ENCODE results near the gene SCNN1B. TPM values are rescaled to one million over a fixed set of nuclear protein-coding genes. Genes with fewer than 3 reads are reported as not detected.

The SCNN1B gene
- total RNA-seq, 1 donor from 2014 or later: not detected

- TF ChIP-seq, protein P1, sequence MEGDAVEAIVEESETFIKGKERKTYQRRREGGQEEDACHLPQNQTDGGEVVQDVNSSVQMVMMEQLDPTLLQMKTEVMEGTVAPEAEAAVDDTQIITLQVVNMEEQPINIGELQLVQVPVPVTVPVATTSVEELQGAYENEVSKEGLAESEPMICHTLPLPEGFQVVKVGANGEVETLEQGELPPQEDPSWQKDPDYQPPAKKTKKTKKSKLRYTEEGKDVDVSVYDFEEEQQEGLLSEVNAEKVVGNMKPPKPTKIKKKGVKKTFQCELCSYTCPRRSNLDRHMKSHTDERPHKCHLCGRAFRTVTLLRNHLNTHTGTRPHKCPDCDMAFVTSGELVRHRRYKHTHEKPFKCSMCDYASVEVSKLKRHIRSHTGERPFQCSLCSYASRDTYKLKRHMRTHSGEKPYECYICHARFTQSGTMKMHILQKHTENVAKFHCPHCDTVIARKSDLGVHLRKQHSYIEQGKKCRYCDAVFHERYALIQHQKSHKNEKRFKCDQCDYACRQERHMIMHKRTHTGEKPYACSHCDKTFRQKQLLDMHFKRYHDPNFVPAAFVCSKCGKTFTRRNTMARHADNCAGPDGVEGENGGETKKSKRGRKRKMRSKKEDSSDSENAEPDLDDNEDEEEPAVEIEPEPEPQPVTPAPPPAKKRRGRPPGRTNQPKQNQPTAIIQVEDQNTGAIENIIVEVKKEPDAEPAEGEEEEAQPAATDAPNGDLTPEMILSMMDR (IDR thresholded peaks at IDR 0.05; ENCODE audit: borderline replicate concordance): no peak
- no peak for DNase-seq
- intact Hi-C loops (cut with micrococcal nuclease): no loop called here
- Histone ChIP-seq H3K9me3 (replicated peaks) (no peaks in the 10 kb centered on the region), H3K4me1 (no peaks in the 10 kb centered on the region), H3K36me3 (no peaks in the 10 kb centered on the region), H3K27ac (replicated peaks) (no peak overlapping the region), H3K4me3 (no peak overlapping the region), H3K27me3 (ENCODE audit: low read depth) (no peaks in the 10 kb centered on the region)
These were observed 28.6 kb downstream of the SCNN1B start for GRCh38 chr16:23330583-23331249.

DNA sequence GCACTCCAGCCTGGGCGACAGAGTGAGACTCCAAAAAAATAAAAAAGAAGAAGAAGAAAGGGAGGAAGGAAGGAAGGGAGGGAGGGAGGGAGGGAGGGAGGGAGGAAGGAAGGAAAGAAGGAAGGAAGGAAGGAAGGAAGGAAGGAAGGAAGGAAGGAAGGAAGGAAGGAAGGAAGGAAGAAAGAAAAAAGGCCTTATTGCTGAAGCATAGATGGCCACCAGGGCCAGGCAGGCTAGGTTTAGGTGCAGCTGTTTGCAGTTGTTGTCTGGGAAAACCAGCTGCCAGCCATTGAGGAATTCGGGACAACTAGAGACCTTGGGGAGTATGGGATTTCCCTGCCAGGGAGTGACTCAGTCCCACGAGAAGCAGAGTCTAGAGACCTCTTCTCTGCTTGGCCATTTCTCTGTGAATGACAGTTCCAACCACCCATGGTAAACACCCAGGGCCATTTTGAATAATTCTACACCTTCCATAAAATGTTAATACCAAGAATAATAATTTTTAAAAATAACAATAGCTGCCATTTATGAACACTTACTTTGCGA lies 31.0 kb downstream of the SCNN1B start:
- H3K4me1 ChIP-seq: no peaks in the 10 kb centered on the region
- no peak for DNase-seq
- H3K9me3 ChIP-seq (replicated peaks): no peaks in the 10 kb centered on the region
- TF ChIP-seq, protein P1 (IDR thresholded peaks at IDR 0.05; ENCODE audit: borderline replicate concordance): no peak
- intact Hi-C loops (cut with micrococcal nuclease): no loop called here
- H3K27me3 ChIP-seq (ENCODE audit: low read depth): peaks cover 4% of the 10 kb centered on the region
- no peak overlapping the region for H3K4me3 ChIP-seq
- H3K36me3 ChIP-seq: no peaks in the 10 kb centered on the region
- no peak overlapping the region for H3K27ac ChIP-seq (replicated peaks)

DNA sequence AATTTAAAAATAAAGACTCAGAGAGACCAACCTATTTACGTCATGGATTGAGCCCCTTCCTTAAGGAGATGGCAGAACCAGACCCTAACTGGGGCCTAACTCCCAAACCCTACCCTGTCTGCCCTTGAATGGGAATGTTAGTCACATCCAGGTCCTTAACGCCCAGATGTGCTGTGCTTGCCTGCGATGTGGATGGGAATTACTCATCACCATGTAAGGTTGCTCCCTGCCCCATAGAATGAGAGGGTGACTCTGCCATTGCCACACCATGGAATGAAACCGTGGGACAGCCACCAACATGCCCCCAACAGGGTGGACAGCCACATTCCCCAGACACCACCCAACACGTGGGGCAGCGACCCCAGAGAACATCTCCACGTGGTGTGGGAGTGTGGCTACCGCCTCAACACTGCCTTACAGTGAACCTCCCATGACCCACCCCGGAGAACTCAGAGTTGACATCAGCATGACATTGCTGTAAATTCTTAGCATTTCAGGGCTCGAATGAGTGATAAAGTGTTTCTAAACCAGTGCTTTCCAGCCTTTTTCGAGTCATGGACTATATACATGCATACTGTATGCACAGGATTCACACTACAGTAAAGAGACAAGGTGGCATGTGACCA lies 31.8 kb downstream of the SCNN1B start:
- Histone ChIP-seq H3K4me1 (no peaks in the 10 kb centered on the region), H3K4me3 (no peak overlapping the region), H3K27me3 (ENCODE audit: low read depth) (peaks cover 4% of the 10 kb centered on the region), H3K36me3 (no peaks in the 10 kb centered on the region), H3K27ac (replicated peaks) (no peak overlapping the region), H3K9me3 (replicated peaks) (no peaks in the 10 kb centered on the region)
- intact Hi-C loops (cut with micrococcal nuclease): no loop called here
- DNase-seq: no peak
- TF ChIP-seq, protein P1 (IDR thresholded peaks at IDR 0.05; ENCODE audit: borderline replicate concordance): no peak

DNA sequence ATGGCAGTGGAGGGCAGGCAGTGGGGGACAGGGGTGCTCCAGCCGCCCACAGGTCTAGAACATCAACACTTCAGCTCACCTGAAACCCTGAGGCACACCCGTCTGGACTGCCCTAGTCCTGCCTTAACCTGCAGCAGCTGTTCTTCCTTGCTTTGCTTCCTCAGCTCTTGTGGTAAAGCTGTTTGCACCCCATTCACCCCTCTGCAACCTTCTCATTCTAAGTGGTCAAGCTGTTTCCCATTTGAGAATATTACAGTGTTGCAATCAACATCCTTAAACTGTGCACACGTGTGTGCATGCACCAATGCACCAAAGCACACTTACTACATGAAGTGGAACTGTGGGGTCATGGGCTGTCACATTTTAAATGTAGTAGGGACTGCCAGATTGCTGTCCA lies 32.4 kb downstream of the SCNN1B start:
- no peak for DNase-seq

GRCh38 chr16:23334950-23335349 lies 32.8 kb downstream of the SCNN1B start:
- no peak for DNase-seq
- TF ChIP-seq, protein P1 (IDR thresholded peaks at IDR 0.05; ENCODE audit: borderline replicate concordance): no peak
- Histone ChIP-seq H3K4me1 (no peaks in the 10 kb centered on the region), H3K27me3 (ENCODE audit: low read depth) (peaks cover 4% of the 10 kb centered on the region), H3K36me3 (no peaks in the 10 kb centered on the region), H3K27ac (replicated peaks) (no peak overlapping the region), H3K9me3 (replicated peaks) (no peaks in the 10 kb centered on the region), H3K4me3 (no peak overlapping the region)
- intact Hi-C loops (cut with micrococcal nuclease): no loop called here

More for the DNA sequence above, 32.4 kb downstream of the SCNN1B start:
- Histone ChIP-seq H3K9me3 (replicated peaks) (no peaks in the 10 kb centered on the region), H3K4me3 (no peak overlapping the region), H3K4me1 (no peaks in the 10 kb centered on the region), H3K27me3 (ENCODE audit: low read depth) (peaks cover 4% of the 10 kb centered on the region), H3K27ac (replicated peaks) (no peak overlapping the region), H3K36me3 (no peaks in the 10 kb centered on the region)
- intact Hi-C loops (cut with micrococcal nuclease): no loop called here
- TF ChIP-seq, protein P1 (IDR thresholded peaks at IDR 0.05; ENCODE audit: borderline replicate concordance): no peak

Measured in left ventricle myocardium inferior (tissue), 1 donor.